Tibial nerve (tissue), 3 donors: ENCODE results near the gene GHITM.

Source experiments
- CTCF ChIP-seq, 5 experiments: fragments of 200-600 bp in 3 of 5; fragments of 450-650 bp in 2 of 5; sonication (generic) in 3 of 5; IDR thresholded peaks; one replicate each; pipeline ENCODE4 v1.5.1; 2016 to 2019; ENCODE audit warnings: antibody characterized with exemption in 5 of 5, mild to moderate bottlenecking in 3 of 5, moderate library complexity in 2 of 5
- POLR2A ChIP-seq, 2 donors: fragments of 450-650 bp; IDR thresholded peaks; one replicate each; pipeline ENCODE4 v1.6.1; 2017; ENCODE audit warnings: antibody characterized with exemption in 2 of 2, mild to moderate bottlenecking in 2 of 2, moderate library complexity in 2 of 2

GRCh38 chr10:84185526-84186175, 46.3 kb downstream of the GHITM start:
- TF ChIP-seq CTCF (IDR thresholded peaks at IDR 0.05): no peak
- no peak for TF ChIP-seq POLR2A (IDR thresholded peaks at IDR 0.05)
